Urothelium cell line (cell line): Measurements from ENCODE around the gene UBIAD1.
"Not testable (repeated sequence)": the region's sequence is repeated elsewhere in the genome, so short reads cannot be mapped to it uniquely, and the experiment has no call there.

Experiments
- DNase-seq: peaks from one replicate; pipeline ENCODE4 v3.0.0; 2011; ENCODE audit warnings: low spot score, mixed read lengths
- FAIRE-seq: peaks from 2 replicates; lab custom pipeline; 2011; peaks lifted over from hg19 to GRCh38; lab: Jason Lieb, UNC

The UBIAD1 gene

DNA sequence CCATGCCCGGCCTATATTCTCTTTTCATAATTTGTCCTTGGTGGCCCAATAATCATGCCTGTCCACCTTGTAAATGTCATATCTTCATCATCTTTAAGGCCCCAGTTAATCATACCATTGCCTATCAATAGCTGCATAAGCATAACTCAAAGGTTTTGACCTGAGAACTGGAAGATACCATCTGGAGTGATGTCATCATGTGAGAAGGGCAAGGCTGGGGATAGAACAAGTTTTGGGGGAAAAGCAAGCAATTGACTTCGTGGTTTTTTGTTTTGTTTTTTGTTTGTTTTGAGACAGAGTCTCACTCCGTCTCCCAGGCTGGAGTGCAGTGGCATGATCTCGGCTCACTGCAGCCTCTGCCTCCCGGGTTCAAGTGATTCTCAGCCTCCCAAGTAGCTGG, 6.2 kb downstream of the UBIAD1 start:
- DNase-seq, result no peak
- no peak for FAIRE-seq

DNA sequence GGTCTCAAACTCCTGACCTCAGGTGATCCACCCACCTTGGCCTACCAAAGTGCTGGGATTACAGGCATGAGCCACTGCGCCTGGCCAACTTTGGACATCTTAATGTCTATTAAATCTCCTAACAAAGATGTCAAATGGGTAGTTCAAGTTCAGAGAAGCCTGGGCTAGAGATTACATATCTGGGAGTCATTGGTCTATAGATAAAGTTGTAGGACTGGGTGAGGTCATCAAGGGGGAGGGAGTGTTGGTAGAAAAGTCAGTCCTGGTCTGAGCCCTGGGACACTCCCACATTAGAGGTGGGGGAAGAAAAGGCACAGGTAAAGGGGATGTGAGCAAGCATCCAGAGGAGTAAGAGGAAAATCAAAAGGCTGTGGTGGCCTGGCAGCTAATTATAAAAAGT, 6.6 kb downstream of the UBIAD1 start:
- DNase-seq (no peak), FAIRE-seq (no peak)

DNA sequence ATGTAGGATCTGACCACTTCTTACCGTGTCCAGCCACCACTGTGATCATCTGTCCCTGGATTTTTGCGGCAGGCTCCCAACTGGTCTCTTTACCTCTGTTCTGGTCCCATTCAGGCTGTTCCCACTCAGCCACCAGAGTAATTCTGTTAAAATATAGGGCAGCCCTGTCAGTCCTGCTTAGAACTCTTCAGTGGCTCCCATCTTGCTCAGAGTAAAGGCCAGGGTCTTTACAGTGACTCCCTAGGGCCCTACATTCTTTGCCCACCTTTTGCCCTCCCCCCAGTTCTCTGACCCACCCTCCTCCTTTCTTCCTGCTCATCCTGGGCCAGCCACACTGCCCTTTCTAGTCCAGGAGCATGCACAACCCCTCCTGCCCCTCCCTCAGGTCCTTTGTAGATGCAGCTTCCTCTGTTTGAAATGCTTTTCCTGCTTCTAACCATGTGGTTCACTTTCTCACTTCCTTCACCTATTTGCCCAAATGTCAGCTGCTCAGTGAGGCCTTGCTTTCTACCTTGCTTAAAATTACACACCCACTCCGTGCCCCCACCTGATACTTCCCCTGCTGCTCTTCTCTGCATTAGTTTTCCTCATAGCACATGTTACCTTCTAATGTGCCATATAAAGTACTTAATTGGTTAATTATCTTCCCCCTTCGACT, 7.8 kb downstream of the UBIAD1 start:
- DNase-seq, result no peak
- FAIRE-seq, result no peak

DNA sequence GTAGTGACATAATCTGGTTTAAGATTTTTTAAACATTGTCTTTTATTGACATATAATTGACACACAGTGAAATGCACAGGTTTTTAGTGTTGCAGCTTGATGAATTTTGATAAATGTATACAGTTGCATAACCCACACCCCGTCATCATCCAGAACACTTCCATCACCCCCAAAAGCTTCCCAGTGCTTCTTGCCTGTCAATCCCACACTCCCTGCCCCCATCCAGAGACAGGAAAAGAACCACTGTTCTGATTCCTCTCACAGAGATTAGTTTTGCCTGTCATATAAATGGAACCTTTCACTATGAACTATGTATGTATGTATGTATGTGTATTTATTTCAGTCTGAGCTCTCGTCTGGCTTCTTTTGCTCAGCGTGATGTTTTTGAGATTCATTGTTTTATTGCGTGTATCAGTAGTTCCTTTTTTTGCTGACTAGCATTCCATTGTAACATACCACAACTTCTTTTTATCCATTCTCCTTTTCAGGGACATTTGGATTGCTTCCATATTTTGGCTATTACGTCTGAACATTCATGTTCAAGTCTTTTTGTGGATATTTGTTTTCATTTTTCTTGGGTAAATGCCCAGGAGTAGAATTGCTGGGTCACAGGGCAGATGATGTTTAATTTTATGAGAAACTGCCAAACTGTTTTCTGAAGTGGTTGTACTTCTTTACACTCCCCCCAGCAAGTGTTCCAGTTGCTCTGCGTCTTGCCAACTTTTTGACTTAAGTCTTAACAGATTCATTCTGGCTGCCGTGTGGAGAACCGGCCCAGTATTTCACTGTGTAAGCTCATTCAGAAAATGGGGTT, 8.7 kb downstream of the UBIAD1 start:
- DNase-seq, result no peak
- FAIRE-seq, result no peak

DNA sequence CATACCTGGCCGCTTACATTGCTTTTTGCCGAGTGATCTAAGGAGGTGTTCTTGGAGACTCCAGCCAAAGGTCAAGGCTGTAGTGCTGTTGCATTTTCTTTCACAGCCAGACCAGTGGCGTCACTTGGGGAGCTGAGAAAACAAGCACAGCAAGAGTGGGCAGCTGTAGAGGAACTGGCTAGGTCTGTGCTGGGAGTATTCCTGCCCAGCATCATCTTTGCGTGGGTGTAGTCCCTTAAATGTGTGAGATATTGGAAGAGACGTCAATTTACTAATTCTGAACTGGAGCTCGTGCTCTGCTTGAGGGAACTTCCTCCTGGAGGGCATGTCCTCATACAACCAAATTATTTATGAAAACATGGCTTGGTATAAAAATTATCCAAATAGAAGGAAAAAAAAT, 10.2 kb downstream of the UBIAD1 start:
- no peak for FAIRE-seq
- no peak for DNase-seq

DNA sequence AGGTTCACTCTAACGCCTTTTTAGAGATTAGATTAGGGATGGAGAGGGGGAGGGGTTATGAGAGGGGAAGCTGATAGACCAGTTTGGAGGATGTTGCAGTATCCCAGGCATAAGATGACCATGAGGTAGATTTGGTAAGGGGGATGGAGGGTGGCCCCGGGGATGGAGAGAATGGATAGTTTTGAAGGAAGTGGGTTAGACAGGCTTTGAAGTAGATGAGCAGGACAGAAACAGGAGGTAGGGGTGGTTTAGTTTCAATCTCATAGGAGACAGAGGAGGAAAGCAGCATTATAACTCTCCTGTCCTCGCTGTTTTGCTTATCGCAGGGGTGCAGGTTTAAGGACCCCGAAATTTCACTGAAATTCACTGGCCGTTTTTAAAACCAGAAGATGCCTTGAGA, 11.8 kb downstream of the UBIAD1 start:
- no peak for DNase-seq
- no peak for FAIRE-seq

DNA sequence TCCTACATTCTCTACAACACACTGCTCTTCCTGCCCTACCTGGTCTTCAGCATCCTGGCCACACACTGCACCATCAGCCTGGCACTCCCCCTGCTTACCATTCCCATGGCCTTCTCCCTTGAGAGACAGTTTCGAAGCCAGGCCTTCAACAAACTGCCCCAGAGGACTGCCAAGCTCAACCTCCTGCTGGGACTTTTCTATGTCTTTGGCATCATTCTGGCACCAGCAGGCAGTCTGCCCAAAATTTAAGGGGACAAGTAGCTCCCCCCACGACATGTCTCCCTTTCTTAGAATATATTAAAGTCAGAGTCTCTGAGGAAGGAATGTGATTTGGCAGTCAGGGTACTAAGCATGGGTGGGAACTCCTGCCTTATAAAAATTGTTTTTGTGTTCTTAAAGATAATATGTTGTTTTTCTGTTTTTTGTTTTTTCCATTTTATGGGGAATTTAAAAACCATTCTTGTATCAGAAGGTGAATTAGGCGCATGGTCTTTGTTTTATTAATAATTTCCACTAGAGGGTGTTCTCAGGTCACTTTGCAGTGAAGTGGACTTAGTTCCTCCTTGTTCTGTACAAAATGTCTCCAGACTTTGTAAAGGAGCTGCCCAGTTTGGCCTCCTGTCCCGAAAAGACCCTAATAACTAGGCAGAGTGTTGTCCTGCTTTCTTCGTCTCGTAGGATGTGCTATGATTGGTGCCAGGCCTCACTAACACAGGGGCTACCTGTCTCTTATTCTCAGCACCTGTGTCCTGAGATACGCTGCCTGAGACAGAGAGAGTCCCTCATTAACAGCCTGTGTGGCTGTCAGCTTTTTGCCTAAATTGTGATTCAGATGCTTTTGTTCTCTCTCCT, 13.1 kb downstream of the UBIAD1 start:
- DNase-seq (no peak), FAIRE-seq (no peak)

DNA sequence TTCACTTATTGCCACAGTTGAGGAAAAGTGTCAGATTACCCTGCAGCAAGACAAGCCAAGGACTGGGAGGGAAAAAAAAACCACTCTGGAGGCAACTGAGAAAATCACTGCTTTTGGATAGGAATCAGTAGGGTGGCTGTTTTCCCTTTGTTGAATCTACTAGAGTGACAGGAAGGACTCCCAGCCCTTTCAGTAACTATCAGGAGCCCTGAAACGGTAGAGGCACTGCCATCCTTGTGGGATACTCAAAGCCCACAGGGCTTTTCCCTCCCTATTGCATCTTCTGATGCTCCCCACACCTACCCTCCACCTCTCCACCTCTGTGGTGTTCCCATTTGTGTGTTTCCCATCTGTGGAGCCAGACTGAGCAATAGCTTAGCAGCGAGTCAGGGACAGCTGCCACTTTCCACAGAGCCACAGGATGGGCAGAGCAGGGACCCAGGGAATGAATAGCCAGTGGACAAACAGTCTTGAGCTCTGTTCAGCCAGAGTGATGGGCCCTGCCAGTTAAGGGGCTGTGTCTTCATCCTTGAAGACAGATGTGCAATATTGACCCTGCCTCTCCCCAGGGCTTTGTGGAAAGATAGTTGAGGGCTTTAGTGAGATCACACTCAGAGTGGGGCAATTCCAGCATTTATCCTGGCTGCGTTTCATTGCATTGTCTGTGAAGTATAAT, 13.9 kb downstream of the UBIAD1 start:
- DNase-seq (no peak), FAIRE-seq (no peak)

DNA sequence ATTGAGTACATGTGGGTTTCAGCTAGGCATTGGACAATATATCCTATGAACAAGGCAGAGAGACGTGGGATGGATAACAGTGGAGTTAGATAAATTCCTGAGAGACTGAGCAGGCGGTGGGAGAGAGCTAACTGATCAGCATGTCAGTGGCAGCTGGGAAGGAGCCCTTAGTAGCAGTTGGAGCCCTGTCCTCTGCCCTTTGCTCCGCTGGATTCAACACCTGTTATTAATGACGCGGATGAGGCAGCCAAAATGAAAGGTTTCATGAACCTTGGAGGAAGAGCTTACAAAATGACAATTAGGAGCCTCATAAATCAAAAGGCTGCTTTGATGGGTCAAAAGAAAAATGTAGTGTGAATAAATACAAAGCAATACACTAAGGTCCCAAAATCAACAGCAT, 16.1 kb downstream of the UBIAD1 start:
- no peak for FAIRE-seq
- no peak for DNase-seq

DNA sequence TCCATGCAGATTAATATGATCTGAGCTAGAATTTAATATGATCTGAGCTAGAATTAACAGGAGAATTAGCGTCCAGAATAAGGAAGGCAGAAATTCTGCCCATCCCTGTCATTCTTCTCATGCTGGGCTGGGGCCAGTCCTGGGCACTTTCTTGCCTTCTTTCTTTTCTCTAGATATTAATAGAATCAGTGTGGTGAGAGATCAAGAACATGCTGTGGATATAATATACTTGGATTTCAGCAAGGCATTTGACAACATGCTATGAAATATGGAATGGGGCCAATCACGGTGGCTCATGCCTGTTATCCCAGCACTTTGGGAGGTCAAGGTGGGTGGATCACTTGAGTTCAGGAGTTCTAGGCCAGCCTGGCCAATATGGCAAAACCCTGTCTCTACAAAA, 18.1 kb downstream of the UBIAD1 start:
- DNase-seq, result no peak
- no peak for FAIRE-seq

DNA sequence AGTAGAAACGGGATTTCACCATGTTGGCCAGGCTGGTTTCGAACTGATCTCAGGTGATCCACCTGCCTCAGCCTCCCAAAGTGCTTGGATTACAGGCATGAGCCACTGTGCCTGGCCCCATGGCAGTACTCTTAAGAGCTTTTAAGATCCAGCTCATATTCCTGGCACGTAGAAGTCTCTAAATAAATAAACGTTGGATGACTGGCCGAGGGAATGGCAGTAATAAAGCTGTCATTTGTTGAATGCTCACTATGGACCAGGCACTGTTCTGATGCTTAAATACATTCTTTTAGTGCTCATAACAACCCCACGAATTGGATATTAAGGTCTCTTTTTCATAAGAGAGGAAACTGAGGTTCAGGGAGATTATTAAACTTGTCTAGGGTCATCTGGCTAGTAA, 20.9 kb downstream of the UBIAD1 start:
- DNase-seq, result no peak
- no peak for FAIRE-seq

DNA sequence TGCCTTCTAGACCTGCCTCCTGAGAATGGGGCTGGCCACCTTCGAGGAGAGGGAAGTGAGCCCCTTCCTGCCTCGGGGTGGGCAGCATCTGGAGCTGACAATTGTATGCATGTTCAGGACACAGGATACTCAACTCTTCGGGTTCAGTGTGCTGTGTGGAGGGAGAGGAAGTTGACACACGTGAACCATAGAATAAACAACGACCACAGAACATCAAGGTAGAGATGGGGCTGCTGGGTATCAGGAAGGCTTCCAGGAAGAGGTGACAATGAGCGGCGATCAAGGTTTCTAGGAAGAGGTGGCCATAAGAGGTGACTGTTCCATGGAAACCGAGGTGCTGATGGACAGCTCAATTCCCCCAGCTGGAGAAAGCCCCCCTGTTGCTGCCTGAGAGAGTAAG, 22.0 kb downstream of the UBIAD1 start:
- no peak for FAIRE-seq
- DNase-seq, result no peak

DNA sequence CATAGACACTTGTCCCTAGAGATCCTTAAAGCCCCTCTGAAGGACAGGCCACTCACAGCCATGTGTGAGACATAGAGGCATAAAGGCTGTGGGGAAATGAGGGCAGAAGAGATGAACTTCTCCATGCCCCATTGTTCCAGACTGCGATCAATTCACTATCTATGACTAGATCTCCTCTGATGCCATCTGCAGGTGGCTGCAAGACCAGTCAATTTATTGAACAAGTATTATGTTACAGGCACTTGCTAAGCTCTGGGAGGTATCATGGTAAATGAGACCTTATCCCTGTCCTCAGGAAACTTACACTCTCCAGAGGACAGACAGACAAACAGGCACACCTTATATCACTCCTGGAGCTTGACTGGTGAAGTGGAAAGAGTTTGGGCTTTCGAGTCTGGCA, 22.9 kb downstream of the UBIAD1 start:
- FAIRE-seq (no peak), DNase-seq (no peak)

DNA sequence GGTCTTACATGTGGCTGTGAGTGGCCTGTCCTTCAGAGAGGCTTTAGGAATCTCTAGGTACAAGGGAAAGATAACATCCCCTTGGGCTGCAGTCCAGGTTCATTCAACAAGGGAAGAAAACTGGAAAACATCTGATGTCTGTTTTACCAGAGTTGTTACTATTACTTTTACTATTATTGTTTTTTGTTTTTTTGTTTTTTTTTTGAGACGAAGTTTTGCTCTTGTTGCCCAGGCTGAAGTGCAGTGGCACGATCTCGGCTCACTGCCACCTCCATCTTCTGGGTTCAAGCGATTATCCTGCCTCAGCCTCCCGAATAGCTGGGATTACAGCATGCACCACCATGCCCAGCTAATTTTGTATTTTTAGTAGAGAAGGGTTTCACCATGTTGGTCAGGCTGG, 24.8 kb downstream of the UBIAD1 start:
- not testable (repeated sequence) for FAIRE-seq, DNase-seq

DNA sequence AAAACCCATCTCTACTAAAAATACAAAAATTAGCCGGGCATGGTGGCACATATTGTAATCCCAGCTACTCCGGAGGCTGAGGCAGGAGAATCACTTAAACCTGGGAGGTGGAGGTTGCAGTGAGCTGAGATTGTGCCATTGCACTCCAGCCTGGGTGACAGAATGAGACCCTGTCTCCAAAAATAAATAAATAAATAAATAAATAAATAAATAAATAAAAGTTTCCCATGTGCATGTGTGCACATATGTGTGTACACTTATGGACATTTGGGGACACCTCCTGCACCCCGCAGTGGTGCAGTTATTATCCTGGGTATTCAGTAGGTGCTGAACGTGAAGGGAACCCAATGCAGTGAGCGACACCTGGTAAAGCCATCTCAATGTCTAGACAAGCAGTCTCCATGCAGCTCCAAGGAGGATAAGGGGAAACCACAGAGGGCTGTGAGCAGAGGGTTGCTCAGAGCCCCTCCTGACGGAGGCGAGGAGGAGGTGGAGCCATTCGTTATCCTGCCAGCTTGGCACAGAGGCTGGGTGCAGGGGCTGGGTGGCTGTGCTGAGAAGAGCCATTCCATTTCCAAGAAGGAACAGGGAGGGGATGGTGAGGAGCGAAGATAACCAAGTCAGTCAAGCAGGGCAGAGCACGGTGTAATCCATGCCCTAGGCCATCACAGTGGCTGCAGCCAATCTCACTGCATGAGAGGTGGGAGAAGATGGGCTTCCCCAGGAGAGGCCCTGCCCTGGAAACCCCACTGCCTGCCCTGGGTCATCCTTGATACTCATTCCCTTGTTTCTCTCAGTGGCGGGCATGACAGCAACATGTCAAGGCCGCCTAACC, 25.6 kb downstream of the UBIAD1 start:
- DNase-seq, result no peak
- FAIRE-seq, result no peak

DNA sequence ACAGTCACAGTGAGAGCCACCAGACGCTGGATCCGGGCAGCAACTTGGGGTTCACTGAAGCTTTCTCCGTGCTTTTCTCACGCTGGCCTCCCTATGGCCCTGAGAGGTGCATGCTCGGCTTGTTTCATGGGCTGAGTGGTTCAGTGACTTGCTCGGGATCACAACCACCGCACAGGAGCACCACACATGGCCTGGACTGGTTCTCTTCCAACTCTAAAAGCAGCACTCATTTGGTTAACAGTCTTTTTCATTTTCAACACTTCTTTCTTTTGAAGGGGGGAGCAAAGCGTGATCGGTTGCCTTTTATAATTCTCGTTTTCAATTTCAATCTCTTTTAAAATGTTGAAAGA, 26.2 kb downstream of the UBIAD1 start:
- FAIRE-seq (no peak), DNase-seq (no peak)

DNA sequence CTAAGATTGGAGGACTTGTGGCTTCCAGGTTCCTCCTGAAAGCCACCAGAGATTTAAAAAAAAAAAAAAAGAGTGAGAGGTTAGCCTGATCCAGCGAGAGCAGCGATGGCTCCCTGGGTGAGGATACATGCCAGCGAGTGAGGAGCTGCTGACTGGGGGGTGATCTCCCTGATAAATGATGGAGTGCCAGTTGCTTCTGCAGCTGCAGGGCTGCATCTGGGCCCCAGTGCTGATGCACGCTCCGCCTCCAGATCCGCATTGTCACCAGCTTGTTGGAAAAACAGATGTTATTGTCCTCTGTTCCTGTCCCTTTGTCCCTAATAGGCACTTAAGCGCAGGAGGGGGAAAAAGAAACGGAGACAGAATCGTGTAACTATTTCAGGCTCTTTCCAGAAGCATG, 28.6 kb downstream of the UBIAD1 start:
- FAIRE-seq (no peak), DNase-seq (no peak)

DNA sequence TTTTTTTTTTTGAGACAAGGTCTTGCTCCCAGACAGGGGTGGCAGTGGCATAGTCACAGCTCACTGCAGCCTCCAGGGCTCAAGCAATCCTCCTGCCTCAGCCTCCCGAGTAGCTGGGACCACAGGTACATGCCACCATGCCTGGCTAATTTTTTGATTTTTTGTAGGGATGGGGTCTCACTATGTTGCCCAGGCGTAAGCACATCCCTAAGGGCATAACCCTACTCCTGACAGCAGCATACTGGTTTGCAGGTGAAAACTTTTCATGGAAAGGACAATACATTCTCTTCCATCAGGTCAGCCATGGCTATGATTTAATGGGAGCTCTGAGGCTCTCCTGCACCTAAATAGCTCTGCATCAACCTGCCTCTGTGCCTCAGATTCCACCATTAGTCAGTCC, 29.4 kb downstream of the UBIAD1 start:
- no peak for DNase-seq
- no peak for FAIRE-seq

DNA sequence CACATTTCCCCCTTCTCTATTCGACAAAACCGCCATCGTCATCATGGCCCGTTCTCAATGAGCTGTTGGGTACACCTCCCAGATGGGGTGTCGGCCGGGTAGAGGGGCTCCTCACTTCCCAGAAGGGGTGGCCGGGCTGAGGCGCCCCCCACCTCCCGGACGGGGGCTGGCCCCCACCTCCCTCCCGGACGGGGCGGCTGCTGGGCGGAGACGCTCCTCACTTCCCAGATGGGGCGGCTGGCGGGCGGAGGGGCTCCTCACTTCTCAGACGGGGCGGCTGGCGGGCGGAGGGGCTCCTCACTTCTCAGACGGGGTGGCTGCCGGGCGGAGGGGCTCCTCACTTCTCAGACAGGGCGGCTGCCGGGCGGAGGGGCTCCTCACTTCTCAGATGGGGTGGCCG, 32.5 kb downstream of the UBIAD1 start:
- FAIRE-seq, result not testable (repeated sequence)

DNA sequence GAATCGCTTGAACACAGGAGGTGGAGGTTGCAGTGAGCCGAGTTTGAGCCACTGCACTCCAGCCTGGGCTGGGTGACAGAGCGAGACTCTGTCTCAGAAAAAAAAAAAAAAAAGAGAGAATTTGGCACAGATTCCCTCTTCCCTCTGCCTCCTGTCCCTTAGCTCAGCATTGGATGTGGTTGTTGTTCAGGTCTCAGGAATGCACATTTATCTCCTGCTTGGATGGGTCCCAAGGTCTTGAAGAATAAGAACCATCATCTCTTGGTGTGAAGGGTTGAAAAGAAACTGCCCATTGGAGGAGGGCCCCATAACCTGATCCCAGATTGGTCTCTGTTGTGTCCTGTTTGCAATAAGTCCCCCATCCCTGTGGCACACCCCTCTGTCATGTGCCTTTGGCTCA, 34.9 kb downstream of the UBIAD1 start:
- DNase-seq, result peak; percentile 44
- no peak for FAIRE-seq

More for the DNA sequence above, 32.5 kb downstream of the UBIAD1 start:
- DNase-seq, result not testable (repeated sequence)
